Central memory CD4-positive, alpha-beta T cell (primary cell): ENCODE measurements around the gene PUS3.
A peak's percentile ranks its signal among the peaks of the same experiment; 100 is the strongest.
"Not testable (repeated sequence)": the region's sequence is repeated elsewhere in the genome, so short reads cannot be mapped to it uniquely, and the experiment has no call there.

Source experiments
- DNase-seq: peaks from one replicate; pipeline ENCODE4 v3.0.0; 2022

PUS3 gene

DNA sequence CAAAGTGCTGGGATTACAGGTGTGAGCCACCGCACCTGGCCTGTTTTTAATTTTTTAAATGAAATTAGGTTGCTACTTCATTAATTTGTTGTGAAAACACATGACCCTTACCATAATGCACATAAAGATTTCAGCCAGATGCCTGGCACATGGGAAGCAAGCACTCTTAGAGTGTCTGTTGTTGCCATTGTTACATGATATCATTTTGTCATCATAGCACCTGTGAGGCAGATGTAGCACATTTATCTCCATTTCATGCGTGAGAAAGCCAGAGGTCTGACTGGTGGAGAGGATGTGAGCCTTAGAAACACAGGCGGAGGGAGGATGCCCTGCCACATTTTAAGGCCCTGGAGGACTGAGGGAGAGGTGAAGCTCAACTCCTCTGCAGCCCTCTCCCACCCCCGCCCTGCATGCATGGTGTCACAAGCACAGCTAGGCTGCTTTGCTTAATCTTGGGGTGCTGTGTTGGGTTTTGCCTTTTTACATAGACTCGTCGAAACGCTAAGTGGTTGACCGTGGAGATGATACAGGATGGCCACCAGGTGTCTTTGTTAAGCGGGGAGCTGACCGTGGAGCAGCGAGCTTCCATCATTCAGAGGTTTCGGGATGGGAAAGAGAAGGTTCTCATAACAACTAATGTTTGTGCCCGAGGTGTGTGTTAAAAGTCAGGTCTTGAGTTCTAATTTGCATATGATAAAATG lies 15.3 kb upstream of the PUS3 start:
- no peak for DNase-seq

DNA sequence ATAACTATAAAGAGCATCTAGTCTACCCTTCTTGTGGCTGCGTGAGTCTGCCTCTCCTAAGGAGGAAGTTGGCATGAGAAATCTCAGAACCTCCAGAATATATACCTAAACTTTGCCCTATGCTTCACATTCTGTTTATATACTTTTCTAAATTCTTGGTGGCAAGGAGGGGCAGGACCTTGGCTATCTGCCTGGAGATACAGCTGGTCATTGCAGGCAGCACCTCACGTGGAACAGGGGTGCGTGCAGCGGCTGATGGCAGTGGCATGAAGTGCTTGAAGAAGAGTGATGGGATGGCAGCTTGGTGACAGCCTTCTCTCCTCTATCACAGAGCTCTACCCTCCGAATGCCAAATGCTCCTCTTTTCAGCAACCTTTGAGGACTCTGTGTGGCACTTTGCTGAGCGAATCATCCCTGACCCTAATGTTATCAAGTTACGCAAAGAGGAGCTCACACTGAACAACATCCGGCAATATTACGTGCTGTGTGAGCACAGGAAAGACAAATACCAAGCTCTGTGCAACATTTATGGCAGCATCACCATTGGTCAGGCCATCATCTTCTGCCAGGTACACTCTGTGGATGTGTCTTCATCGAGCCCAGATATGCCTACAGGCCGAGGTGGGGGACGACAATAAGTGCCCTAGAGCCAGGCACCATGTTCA lies 13.8 kb upstream of the PUS3 start:
- DNase-seq, result no peak

DNA sequence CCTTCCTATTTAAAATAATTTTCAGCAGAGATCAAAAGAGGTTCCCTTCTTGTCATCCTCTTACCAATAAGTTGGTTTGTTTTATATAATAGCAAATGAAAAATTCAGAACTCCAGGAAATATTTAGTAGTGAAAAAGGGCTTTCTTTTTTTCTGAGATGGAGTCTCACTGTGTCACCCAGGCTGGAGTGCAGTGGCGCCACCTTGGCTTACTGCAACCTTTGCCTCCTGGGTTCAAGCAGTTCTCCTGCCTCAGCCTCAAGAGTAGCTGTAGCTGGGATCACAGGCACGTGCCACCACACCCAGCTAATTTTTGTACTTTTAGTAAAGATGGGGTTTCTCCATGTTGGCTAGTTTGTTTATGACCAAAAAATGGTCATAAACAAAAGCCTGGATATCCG lies 11.6 kb upstream of the PUS3 start:
- DNase-seq, result not testable (repeated sequence)

DNA sequence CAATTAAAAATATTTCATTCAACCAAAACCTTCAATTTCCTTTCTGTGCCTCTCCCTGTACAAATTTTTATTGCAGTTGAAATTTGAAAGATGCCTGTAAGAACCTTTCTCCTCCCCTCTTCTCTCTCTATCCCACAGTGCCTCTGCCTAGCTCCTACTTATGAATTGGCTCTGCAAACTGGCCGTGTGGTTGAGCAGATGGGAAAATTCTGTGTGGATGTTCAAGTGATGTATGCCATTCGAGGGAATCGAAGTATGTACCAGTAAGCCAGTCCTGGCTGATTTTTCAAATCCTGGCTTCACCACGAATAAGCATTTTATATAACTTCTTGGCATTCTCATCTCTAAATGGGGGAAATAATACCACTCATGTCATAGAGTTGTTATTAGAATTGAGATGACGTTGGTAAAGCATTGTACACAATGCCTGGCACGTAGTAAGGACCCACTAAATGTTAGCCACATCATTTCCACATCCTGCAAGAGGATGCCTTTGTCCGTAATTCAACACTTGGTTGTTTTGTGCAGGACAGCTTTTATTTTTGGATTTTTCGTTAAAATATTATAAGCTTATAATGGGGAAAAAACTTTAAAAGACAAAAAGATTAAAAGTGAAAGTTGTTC lies 7.3 kb upstream of the PUS3 start:
- DNase-seq, result no peak

GRCh38 chr11:125904678-125905077 lies 1.7 kb upstream of the PUS3 start:
- no peak for DNase-seq

DNA sequence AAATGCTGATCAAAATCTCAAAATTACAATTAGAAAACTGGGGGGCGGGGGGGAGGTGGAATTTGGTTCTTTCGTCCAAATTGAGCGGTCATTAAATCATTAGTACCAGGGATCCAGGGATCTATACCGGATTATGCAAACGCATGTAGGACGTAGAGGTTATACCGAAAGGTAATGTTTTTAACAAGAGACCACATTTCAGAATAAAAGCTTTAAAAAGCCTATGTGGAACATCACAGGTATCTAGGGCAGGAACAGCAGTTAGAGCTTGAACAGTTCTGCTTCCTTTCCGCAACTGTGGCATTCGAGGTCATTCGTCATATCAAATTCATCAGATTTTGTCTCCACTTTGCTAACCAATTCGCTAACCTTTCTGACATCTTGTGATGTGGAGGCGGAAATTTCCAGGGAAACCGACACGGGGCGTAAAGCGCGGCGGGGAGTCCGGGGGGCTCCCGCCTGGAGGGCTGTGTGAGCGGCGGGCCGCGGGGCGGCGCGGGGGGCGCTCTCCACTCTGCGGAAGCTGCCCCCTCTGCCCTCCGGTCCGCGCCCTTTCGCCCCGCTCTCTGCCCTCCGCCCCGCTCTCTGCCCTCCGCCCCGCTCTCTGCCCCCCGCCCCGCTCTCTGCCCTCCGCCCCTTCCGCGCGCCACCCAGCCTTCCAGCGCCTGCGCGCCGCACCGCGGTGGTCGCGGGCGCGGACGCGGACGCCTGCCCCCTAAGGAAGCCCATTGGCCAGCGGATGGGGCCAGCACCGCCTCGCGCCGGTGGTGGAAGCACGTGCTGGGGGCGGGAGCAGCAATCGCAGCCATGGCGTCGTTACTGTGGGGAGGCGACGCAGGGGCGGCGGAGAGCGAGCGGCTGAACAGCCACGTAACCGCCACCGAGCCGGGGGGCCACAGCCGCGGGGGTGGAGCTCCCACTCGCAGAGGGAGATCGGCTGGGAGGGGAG lies 979 bp upstream of the PUS3 start, which contains the start of gene DDX25:
DDX25 (plus strand) TSS at position 798 of the 949 bp plus-strand sequence; CDS start at position 808, 10 bp downstream.
- peak; percentile 22 for DNase-seq

- DNase-seq, result no peak
These were observed 604 bp downstream of the PUS3 start for GRCh38 chr11:125902277-125902926.

DNA sequence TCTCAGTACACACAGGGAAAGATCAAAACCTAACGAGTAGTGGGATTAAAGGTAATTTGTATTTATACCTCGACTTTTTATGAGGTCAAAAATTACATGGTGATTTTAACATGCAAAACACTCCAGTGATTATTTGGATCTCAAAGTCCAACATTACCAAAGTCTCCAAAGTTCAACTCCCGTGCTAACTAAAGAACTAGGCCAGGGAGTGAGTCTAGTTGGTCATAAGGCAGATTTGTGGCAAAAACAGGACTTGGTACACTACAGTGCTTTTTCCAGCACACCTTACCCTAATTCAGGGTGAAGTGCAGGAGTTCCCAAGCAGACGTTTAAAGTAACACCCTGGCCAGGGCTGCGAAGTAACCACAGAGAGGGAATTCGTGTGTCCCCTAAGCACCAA lies 1.1 kb downstream of the PUS3 start:
- DNase-seq, result no peak

DNA sequence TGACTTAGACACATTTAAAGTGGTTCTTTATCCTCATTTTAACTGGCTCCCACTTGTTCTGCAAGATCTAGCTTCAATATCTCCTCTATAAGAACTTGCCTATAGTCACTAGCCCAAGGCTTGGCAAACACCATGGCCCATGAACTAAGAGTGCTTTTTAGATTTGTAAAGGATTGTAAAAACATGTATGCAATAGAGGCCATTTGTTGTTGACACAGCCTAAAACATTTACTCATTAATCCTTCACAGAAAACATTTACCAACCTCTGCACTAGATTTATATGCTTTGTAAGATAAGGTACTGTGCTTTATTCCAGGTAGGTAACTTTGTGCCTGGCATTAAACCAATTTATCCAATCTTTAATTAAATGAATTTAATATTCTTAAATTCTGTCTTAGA lies 10.0 kb downstream of the PUS3 start:
- DNase-seq, result no peak

DNA sequence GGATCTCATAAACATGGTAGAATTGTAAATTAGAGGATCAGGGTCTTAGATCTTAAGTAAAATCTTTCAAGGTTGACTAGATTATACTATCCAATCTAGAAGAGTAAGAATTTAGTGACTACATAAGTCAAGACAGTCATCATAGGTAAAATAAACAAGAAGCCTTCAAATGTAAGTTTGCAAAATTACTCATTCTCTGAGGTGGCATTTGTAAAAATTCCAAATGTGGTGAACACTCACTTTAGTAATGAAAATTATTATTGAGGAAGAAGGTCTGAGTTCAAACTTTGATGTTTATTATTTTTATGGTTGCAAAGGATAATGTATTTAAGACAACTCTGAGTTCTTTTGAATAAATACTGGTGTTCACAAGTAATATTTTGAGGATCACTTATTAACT lies 10.9 kb downstream of the PUS3 start:
- no peak for DNase-seq

GRCh38 chr11:125890447-125891100 lies 12.4 kb downstream of the PUS3 start:
- DNase-seq, result no peak

- peak; percentile 98 for DNase-seq
These were observed 15.4 kb downstream of the PUS3 start, which contains the start of gene HYLS1 for GRCh38 chr11:125887373-125888324. Gene HYLS1, plus strand, starts transcription at chr11:125887668. Its CDS starts 11,701 bp downstream, at chr11:125899369.

- no peak for DNase-seq
These were observed 16.0 kb downstream of the PUS3 start for GRCh38 chr11:125886997-125887372.

DNA sequence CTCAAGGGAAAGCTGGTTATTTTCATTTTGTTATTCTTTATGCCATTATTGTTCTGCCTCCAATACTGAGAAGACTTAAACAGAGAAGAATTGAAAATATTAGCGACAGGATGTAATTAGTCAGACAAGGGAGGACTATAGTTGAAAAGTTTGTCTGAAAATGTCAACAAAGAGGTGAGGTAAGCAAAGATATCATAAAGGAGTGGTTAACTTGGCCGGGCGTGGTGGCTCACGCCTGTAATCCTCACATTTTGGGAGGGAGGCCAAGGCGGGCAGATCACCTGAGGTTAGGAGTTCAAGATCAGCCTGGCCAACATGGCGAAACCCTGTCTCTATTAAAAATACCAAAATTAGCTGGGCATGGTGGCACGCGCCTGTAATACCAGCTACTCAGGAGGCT lies 19.6 kb downstream of the PUS3 start:
- DNase-seq, result no peak

- no peak for DNase-seq
These were observed 21.7 kb downstream of the PUS3 start for GRCh38 chr11:125881291-125881690.

- DNase-seq, result peak; percentile 24
These were observed 28.4 kb downstream of the PUS3 start for GRCh38 chr11:125874556-125875124.

GRCh38 chr11:125873881-125874555 lies 29.0 kb downstream of the PUS3 start:
- DNase-seq, result no peak

- no peak for DNase-seq
These were observed 30.9 kb downstream of the PUS3 start for GRCh38 chr11:125872138-125872491.

GRCh38 chr11:125871391-125872137 lies 31.4 kb downstream of the PUS3 start:
- DNase-seq, result no peak
